ENCODE data around the gene GGCX. TPM values are rescaled to one million over a fixed set of nuclear protein-coding genes. Genes with fewer than 3 reads are reported as not detected.

The GGCX gene
- total and polyA plus RNA-seq, 12 donors, result 14.9 to 85.2 (median 44.1) TPM

DNA sequence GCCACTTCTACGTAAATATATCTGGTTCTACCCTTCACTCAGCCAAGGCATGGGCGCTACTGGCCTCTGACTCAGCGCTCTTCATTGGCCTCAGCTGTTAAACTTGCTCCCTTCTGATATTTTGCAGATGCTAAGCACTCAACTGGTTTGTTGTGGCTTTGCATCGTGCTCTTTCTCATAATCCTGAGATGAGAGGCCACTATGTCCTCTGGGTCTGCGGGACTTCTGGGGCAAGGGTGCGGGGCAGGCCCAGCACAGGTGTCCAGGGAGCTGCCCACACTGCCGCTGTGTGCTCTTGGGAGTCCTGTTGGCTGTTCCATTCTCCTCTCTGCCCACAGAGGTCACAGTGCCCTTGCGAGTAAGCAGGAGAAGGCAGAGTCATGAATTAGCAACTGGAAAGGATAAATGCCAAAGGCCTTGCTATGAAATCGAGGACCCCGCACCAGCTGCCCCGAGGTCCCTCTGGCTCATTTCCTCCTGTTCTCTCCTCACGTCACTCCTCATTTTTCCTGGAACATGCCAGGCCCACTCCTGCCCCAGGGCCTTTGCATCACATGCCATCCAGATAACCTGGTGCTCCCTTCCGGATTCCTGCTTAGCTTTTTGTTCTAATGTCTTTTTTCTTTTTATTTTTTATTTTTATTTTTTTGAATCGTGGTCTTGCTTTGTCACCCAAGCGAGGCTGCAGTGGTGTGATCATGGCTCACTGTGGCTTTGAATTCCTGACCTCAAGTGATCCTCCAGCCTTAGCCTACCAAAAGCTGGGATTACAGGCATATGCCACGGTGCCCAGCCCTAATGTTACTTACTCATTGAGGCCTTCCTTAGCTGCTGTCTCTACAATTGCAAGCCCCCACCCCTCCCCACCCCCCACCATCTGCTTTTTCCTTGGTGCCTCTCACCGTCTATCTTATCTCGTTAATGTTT, 57.2 kb downstream of the GGCX start:
- Histone ChIP-seq H3K27me3 (no peaks in the 10 kb centered on the region), H3K4me3 (no peak overlapping the region), H3K36me3 (replicated peaks in 1 of 2) (no peaks in the 10 kb centered on the region), H3K4me1 (replicated peaks in 1 of 2) (peaks cover 29 to 52% of the 10 kb centered on the region in 2 donors), H3K27ac (peak overlapping the region in 3 of 5 donors; percentile 17 to 78 (median 61)), H3K9me3 (replicated peaks in 1 of 3) (no peaks in the 10 kb centered on the region)
- intact Hi-C loops (cut with DNase I), result no loop called here
- TF ChIP-seq, protein P1, sequence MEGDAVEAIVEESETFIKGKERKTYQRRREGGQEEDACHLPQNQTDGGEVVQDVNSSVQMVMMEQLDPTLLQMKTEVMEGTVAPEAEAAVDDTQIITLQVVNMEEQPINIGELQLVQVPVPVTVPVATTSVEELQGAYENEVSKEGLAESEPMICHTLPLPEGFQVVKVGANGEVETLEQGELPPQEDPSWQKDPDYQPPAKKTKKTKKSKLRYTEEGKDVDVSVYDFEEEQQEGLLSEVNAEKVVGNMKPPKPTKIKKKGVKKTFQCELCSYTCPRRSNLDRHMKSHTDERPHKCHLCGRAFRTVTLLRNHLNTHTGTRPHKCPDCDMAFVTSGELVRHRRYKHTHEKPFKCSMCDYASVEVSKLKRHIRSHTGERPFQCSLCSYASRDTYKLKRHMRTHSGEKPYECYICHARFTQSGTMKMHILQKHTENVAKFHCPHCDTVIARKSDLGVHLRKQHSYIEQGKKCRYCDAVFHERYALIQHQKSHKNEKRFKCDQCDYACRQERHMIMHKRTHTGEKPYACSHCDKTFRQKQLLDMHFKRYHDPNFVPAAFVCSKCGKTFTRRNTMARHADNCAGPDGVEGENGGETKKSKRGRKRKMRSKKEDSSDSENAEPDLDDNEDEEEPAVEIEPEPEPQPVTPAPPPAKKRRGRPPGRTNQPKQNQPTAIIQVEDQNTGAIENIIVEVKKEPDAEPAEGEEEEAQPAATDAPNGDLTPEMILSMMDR (IDR thresholded peaks at IDR 0.05), result no peak
- TF ChIP-seq POLR2A (IDR thresholded peaks at IDR 0.05), result no peak
- 80 to 89% (median 86%) methylated on average over 16 to 18 of the region's 18 CpGs for WGBS, 4 donors
- peak in 1 of 7 donors; percentile 51 for DNase-seq

DNA sequence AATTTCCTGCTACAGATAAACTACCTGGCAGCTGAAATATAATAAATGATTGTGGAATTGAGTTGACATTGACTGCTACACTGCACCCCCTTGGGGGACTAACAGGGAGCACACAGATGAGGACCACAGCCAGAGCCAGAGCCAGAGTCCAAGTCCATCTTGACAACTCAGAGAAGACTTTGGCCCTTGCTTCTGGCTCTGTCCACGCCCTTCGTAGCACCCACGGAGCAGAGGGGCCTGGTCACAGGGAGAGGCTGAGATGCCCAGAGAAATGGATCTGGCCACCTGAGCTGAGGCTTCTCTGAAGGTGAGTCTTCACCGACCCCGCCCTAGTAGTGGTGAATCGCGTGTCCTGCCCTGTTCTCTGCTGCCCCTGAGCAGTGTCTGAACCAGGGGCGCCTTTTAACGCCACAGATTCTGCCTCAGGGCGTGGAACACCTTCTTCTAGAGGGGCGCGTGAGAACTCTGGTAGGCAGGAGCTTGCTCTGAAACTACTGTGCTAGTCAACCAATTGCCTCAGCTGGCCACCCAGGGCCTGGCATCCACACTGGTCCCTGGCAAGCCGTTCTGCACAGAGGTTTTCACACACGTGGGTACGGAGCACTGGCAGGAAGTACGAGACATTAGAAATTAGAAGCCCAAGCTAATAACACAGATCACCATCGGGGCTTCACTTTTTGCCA, 58.0 kb downstream of the GGCX start:
- peak overlapping the region in 1 of 5 donors; percentile 78 for H3K27ac ChIP-seq
- peak in 1 of 7 donors; percentile 54 for DNase-seq
- no peaks in the 10 kb centered on the region for H3K36me3 ChIP-seq (replicated peaks in 1 of 2)
- H3K4me3 ChIP-seq, result no peak overlapping the region
- no peaks in the 10 kb centered on the region for H3K27me3 ChIP-seq
- H3K9me3 ChIP-seq (replicated peaks in 1 of 3), result no peaks in the 10 kb centered on the region
- intact Hi-C loops (cut with DNase I), result no loop called here
- peaks cover 33 to 53% of the 10 kb centered on the region in 2 donors for H3K4me1 ChIP-seq (replicated peaks in 1 of 2)
- TF ChIP-seq POLR2A (IDR thresholded peaks at IDR 0.05), result no peak
- TF ChIP-seq, protein P1 (IDR thresholded peaks at IDR 0.05), result no peak
- 92 to 97% (median 95%) methylated on average over 14 to 17 of the region's 17 CpGs for WGBS, 4 donors

DNA sequence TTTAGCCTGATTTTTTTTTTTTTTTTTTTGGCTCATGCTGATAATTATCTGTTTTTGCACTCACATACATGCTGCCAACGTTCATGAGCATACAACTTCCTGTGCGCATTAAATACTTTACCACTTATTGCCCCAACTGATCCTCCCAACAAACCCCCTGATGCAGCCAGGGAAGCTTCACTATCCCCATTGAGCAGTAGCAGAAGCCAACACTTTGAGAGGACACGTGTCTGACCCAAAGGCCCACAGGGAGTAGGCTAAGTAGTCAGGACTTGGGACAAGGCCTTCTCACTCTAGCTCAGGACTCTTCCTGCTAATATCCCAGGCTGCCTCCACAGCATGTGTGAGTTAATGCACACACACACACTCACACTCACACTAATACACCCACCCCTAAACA, 58.6 kb downstream of the GGCX start:
- no peak overlapping the region for H3K4me3 ChIP-seq
- no peaks in the 10 kb centered on the region for H3K27me3 ChIP-seq
- intact Hi-C loops (cut with DNase I), result no loop called here
- no peaks in the 10 kb centered on the region for H3K36me3 ChIP-seq (replicated peaks in 1 of 2)
- H3K9me3 ChIP-seq (replicated peaks in 1 of 3), result no peaks in the 10 kb centered on the region
- TF ChIP-seq, protein P1 (IDR thresholded peaks at IDR 0.05), result no peak
- TF ChIP-seq POLR2A (IDR thresholded peaks at IDR 0.05), result no peak
- H3K4me1 ChIP-seq (replicated peaks in 1 of 2), result peaks cover 33 to 53% of the 10 kb centered on the region in 2 donors
- DNase-seq, result peak in 1 of 7 donors; percentile 35
- H3K27ac ChIP-seq, result no peak overlapping the region
- WGBS, 4 donors, result 79 to 83% (median 80%) methylated on average over 3 of the region's 3 CpGs

DNA sequence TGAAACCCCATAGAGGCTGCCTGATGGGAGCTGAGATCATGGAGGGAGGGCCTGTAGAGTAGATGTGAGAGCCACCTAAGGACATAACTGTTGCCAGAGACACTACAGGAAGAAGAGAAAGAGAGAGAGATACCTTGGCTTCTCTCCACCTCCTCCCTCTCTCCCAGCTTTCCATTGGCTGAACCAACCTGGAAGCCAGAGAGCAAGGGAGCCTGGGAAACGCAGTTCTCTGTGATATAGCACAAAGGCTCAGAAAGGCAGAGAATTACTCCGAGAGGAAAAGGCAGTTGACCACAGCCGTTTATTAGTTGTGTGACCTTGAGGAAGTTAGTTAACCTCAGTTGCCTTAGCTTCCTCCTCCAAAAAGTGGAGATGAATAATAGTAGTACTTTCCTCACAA, 60.0 kb downstream of the GGCX start:
- Histone ChIP-seq H3K27me3 (no peaks in the 10 kb centered on the region), H3K9me3 (replicated peaks in 1 of 3) (no peaks in the 10 kb centered on the region), H3K4me1 (replicated peaks in 1 of 2) (peaks cover 33 to 46% of the 10 kb centered on the region in 2 donors), H3K4me3 (no peak overlapping the region), H3K27ac (peak overlapping the region in 2 of 5 donors; percentile 3 to 88), H3K36me3 (replicated peaks in 1 of 2) (no peaks in the 10 kb centered on the region)
- no peak for TF ChIP-seq POLR2A (IDR thresholded peaks at IDR 0.05)
- TF ChIP-seq, protein P1 (IDR thresholded peaks at IDR 0.05), result no peak
- intact Hi-C loops (cut with DNase I), result no loop called here
- peak in 5 of 7 donors; percentile 28 to 64 (median 45) for DNase-seq
- WGBS, 4 donors, result 36 to 59% (median 50%) methylated on average over 3 of the region's 3 CpGs

Measured in adrenal gland (tissue), 12 donors.